HG02870 (cell line): ENCODE measurements around the gene TTC13.

ENCODE experiments used
- ATAC-seq: cut with Tn5 transposase; IDR thresholded peaks from one replicate; pipeline ENCODE4 v1.9.1; 2021; ENCODE audit warnings: mild to moderate bottlenecking, moderate library complexity; ENCODE audit not compliant: unreplicated experiment

TTC13 gene

DNA sequence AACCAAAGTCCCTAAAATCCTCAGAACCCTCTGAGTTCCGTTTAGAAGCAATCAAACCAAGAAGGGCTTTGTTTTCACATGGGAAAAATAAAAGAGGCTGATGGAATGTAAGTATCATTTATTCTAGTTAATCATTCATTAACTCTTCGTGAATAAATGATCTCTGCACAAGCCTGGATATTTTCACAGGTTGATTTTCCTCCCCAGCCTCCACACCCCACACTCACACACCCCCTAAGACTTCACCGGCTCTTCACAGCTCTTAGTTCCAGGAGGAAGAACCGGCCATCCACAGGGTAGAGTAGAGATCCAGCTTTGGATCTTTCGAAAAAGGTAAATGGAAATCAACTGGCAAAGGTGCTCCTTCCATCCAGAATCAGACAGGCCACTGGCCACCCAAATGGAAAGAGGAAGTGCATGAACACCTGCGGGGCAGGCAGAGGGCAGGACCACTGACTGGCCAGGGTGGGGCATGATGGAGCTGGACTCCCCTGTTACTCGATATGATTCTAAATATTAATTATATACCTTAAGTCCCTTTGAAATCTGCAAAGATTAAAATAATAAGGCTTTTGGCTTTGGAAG, 120.3 kb downstream of the TTC13 start:
- ATAC-seq = no peak

DNA sequence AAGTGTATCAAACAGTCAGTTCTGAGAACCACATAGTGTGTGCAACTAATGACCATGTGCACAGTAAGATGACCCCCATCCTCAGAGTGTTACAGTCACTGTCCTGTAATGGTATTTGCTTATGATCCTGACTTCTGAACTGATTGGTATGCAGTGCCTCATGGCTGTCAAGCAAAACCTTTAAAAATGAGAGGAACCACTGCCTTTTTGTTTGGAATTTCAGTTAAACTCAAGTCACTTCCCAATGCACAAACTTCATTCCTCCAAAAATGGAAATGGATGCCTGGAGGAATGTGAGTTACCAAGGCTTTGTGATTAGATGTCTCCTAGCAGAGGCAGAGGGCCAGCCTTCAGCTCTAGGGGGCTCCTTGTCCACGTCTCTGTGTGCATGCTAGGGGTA, 120.8 kb downstream of the TTC13 start:
- ATAC-seq = no peak

DNA sequence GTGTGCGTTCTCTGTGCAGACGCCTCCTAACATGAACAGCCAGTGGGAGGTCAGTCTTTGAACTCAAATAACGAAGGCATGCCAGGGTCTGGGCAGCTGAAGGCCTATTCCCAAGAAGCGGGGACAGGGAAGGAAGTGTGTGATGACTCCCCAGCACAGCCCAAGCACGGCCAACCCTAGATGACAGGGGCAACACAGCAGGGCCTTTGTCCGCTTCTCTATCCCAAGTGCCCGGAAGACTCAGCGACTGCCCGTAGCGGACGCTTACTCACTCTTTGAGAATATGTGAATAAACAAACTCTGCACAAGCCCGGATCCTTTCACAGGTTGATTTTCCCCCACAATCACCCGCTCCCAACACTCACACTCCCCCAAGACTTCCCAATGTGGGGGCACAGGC, 121.6 kb downstream of the TTC13 start:
- no peak for ATAC-seq
